DND-41 (cell line): ENCODE data around the gene HCAR2.

ENCODE experiments used
- EZH2 ChIP-seq: IDR thresholded peaks from 3 replicates; pipeline ENCODE4 v1.6.1; 2012; ENCODE audit warnings: borderline replicate concordance, low read depth, mild to moderate bottlenecking, moderate library complexity, low read length, inconsistent platforms; ENCODE audit not compliant: severe bottlenecking
- TF ChIP-seq, protein P1 (sequence below): IDR thresholded peaks from 2 replicates; pipeline ENCODE4 v1.5.1; 2012; ENCODE audit warnings: borderline replicate concordance, low read length, moderate library complexity, mild to moderate bottlenecking; ENCODE audit not compliant: poor library complexity, severe bottlenecking; ENCODE audit errors: extremely low read depth

DNA sequence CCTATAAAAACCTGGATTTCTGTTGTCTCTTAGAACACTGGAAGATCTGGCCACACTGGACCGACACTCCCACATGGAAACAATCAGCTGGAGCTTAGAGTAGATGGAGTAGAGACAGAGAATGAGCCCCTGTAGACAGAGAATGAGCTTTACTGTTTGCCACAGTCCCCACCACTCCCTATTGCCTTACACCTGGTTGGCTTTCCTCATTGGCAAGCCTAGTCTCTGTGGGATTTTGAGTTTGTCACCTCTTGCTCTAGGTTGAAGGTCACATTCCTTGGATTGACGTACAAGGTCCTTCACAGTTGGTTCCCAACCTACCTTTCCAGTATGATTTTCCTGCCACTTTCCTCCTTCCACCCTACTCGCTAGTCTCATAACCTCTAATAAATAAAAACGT, 29.5 kb upstream of the HCAR2 start:
- TF ChIP-seq, protein P1, sequence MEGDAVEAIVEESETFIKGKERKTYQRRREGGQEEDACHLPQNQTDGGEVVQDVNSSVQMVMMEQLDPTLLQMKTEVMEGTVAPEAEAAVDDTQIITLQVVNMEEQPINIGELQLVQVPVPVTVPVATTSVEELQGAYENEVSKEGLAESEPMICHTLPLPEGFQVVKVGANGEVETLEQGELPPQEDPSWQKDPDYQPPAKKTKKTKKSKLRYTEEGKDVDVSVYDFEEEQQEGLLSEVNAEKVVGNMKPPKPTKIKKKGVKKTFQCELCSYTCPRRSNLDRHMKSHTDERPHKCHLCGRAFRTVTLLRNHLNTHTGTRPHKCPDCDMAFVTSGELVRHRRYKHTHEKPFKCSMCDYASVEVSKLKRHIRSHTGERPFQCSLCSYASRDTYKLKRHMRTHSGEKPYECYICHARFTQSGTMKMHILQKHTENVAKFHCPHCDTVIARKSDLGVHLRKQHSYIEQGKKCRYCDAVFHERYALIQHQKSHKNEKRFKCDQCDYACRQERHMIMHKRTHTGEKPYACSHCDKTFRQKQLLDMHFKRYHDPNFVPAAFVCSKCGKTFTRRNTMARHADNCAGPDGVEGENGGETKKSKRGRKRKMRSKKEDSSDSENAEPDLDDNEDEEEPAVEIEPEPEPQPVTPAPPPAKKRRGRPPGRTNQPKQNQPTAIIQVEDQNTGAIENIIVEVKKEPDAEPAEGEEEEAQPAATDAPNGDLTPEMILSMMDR = no peak
- TF ChIP-seq EZH2 = no peak
